Measurements from ENCODE around the gene MAS1. TPM values are rescaled to one million over a fixed set of nuclear protein-coding genes. Genes with fewer than 3 reads are reported as not detected.

The MAS1 gene
- total RNA-seq, 3 donors from 2014 or later (not counting 1 experiment from before 2014, with no cell fraction given): not detected

DNA sequence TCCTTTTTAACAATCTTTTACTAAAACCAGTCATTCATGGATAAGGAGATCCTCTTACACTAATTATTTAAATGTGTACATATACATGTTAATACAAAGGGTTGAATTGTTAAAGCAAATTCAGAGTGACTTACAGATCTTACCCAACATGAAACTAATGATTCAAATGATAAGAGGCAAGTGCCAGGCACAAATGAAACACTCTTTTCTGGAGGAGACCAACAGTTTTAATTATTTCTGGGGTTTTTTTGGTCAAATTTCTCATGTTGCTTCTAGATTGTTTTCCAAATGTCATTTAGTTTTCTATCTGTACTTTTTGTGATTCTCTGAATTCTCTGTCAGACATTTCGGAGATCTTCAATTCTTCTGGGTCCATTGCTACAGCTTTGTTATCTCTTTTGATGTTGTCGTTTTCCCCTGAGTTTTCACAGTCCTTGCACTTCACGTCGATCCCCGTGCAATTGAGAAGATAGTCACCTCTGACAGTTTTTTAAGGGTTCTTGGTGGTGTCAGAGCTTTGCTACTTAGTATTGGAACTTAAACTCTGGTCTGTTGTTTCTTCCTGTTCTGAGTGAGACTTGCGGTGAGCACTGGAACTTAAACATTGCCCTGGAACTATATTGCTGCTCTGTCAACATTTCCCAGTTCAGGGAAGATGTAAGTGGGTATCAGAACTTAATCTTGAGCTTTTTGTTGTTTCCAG lies 23.2 kb downstream of the MAS1 start:
- H3K9me3 Mint-ChIP-seq: no peaks in the 10 kb centered on the region
- no peaks in the 10 kb centered on the region for H3K36me3 Mint-ChIP-seq
- H3K36me3 ChIP-seq (ENCODE audit: control insufficient read depth, insufficient read depth, low read length): no peaks in the 10 kb centered on the region
- TF ChIP-seq, protein P1, sequence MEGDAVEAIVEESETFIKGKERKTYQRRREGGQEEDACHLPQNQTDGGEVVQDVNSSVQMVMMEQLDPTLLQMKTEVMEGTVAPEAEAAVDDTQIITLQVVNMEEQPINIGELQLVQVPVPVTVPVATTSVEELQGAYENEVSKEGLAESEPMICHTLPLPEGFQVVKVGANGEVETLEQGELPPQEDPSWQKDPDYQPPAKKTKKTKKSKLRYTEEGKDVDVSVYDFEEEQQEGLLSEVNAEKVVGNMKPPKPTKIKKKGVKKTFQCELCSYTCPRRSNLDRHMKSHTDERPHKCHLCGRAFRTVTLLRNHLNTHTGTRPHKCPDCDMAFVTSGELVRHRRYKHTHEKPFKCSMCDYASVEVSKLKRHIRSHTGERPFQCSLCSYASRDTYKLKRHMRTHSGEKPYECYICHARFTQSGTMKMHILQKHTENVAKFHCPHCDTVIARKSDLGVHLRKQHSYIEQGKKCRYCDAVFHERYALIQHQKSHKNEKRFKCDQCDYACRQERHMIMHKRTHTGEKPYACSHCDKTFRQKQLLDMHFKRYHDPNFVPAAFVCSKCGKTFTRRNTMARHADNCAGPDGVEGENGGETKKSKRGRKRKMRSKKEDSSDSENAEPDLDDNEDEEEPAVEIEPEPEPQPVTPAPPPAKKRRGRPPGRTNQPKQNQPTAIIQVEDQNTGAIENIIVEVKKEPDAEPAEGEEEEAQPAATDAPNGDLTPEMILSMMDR (IDR thresholded peaks at IDR 0.05): no peak
- ATAC-seq (no peak), DNase-seq (no peak)
- no peak overlapping the region for H3K27ac Mint-ChIP-seq
- WGBS (ENCODE audit: insufficient coverage): 74% methylated on average over 6 of the region's 6 CpGs
- no peak overlapping the region for H3K4me3 ChIP-seq (ENCODE audit: low read length)
- no peaks in the 10 kb centered on the region for H3K4me1 Mint-ChIP-seq
- intact Hi-C loops (cut with micrococcal nuclease): no loop called here
- peaks cover 3% of the 10 kb centered on the region for H3K27me3 ChIP-seq (ENCODE audit: control insufficient read depth, insufficient read depth, low read length)
- no peak overlapping the region for H3K27ac ChIP-seq (ENCODE audit: low read length)
- H3K27me3 Mint-ChIP-seq (ENCODE audit: low read depth in 2 of 2): peaks cover 33% of the 10 kb centered on the region in 2 donors
- no peak overlapping the region for H3K4me3 Mint-ChIP-seq
- no peaks in the 10 kb centered on the region for H3K4me1 ChIP-seq (ENCODE audit: control insufficient read depth, insufficient read depth, low read length)
- H3K9me3 ChIP-seq (ENCODE audit: control insufficient read depth, insufficient read depth, low read length): no peaks in the 10 kb centered on the region

DNA sequence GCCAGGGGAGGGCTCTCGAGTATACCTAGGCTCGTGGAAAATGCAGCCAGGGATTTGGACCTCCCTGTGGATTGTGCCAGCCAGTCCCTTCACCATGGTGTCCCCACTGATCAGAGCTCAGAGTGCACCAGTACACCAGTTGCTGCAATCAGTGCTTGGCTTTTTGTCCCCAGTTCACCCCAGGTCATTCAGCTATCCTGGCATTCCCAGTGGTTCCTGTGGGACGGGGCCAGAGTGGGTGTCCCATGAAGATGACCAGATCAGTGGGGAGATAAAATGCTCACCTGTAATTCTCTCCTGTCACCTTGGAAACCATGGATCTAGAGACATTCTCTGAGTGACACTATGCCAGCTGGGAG lies 23.8 kb downstream of the MAS1 start:
- peaks cover 3% of the 10 kb centered on the region for H3K27me3 ChIP-seq (ENCODE audit: control insufficient read depth, insufficient read depth, low read length)
- no peaks in the 10 kb centered on the region for H3K4me1 ChIP-seq (ENCODE audit: control insufficient read depth, insufficient read depth, low read length)
- 81% methylated on average over 3 of the region's 3 CpGs for WGBS (ENCODE audit: insufficient coverage)
- no peak overlapping the region for H3K27ac ChIP-seq (ENCODE audit: low read length)
- H3K36me3 ChIP-seq (ENCODE audit: control insufficient read depth, insufficient read depth, low read length): no peaks in the 10 kb centered on the region
- Mint-ChIP-seq H3K9me3 (no peaks in the 10 kb centered on the region), H3K4me3 (no peak overlapping the region), H3K27me3 (ENCODE audit: low read depth in 2 of 2) (peaks cover 33% of the 10 kb centered on the region in 2 donors), H3K4me1 (no peaks in the 10 kb centered on the region), H3K36me3 (no peaks in the 10 kb centered on the region), H3K27ac (no peak overlapping the region)
- DNase-seq (no peak), ATAC-seq (no peak)
- TF ChIP-seq, protein P1 (IDR thresholded peaks at IDR 0.05): no peak
- intact Hi-C loops (cut with micrococcal nuclease): no loop called here
- no peaks in the 10 kb centered on the region for H3K9me3 ChIP-seq (ENCODE audit: control insufficient read depth, insufficient read depth, low read length)
- no peak overlapping the region for H3K4me3 ChIP-seq (ENCODE audit: low read length)

DNA sequence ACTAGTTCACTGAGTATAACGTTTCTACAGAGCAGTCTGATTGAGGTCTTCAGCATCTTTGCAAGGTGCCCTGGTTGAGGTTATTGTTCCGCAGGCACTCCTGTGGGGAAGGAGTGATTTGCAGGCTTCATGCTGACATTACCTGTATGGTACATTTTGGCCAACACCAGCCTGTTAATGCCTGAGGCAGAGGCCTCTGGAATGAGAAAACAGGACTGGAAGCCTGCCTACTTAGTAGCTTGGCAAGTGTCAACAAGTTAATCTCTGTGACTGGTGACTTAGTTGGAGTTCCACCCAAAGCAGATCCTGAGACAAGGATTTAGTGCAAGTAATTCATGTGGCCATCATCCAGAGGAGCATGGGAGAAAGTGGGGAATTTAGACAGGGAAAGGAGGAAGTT lies 24.6 kb downstream of the MAS1 start:
- H3K27ac Mint-ChIP-seq: no peak overlapping the region
- no peak overlapping the region for H3K27ac ChIP-seq (ENCODE audit: low read length)
- no peaks in the 10 kb centered on the region for H3K4me1 ChIP-seq (ENCODE audit: control insufficient read depth, insufficient read depth, low read length)
- H3K36me3 Mint-ChIP-seq: no peaks in the 10 kb centered on the region
- DNase-seq: no peak
- no peak overlapping the region for H3K4me3 ChIP-seq (ENCODE audit: low read length)
- WGBS (ENCODE audit: insufficient coverage): 76% methylated on average over 2 of the region's 2 CpGs
- intact Hi-C loops (cut with micrococcal nuclease): no loop called here
- TF ChIP-seq, protein P1 (IDR thresholded peaks at IDR 0.05): no peak
- H3K4me3 Mint-ChIP-seq: no peak overlapping the region
- H3K9me3 Mint-ChIP-seq: no peaks in the 10 kb centered on the region
- H3K9me3 ChIP-seq (ENCODE audit: control insufficient read depth, insufficient read depth, low read length): no peaks in the 10 kb centered on the region
- ATAC-seq: no peak
- H3K36me3 ChIP-seq (ENCODE audit: control insufficient read depth, insufficient read depth, low read length): no peaks in the 10 kb centered on the region
- H3K27me3 Mint-ChIP-seq (ENCODE audit: low read depth in 2 of 2): peaks cover 26 to 28% of the 10 kb centered on the region in 2 donors
- peaks cover 3% of the 10 kb centered on the region for H3K27me3 ChIP-seq (ENCODE audit: control insufficient read depth, insufficient read depth, low read length)
- no peaks in the 10 kb centered on the region for H3K4me1 Mint-ChIP-seq

DNA sequence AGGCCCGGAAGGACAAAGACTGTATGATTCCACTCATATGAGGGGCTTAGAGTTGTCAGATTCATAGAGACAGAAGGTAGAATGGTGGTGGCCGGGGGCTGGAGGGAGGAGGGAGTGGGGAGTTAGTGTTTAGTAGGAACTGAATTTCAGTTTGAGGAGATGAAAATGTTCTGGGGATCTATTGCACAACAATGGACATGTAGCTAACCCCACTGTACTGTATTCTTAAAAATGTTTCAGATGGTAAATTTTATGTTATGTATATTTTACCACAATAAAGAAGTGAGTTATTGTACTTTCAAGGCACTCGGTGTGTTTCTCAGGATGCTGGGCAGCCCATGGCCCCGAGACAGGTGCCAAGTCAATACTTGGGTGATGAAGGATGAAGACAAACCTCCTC lies 25.4 kb downstream of the MAS1 start:
- H3K4me3 ChIP-seq (ENCODE audit: low read length): no peak overlapping the region
- ATAC-seq (no peak), DNase-seq (no peak)
- no peaks in the 10 kb centered on the region for H3K4me1 Mint-ChIP-seq
- H3K36me3 ChIP-seq (ENCODE audit: control insufficient read depth, insufficient read depth, low read length): no peaks in the 10 kb centered on the region
- H3K27ac Mint-ChIP-seq: no peak overlapping the region
- no peaks in the 10 kb centered on the region for H3K9me3 ChIP-seq (ENCODE audit: control insufficient read depth, insufficient read depth, low read length)
- no peak overlapping the region for H3K27ac ChIP-seq (ENCODE audit: low read length)
- TF ChIP-seq, protein P1 (IDR thresholded peaks at IDR 0.05): no peak
- 92% methylated on average over 3 of the region's 4 CpGs for WGBS (ENCODE audit: insufficient coverage)
- no peak overlapping the region for H3K4me3 Mint-ChIP-seq
- H3K27me3 Mint-ChIP-seq (ENCODE audit: low read depth in 2 of 2): peaks cover 21% of the 10 kb centered on the region in 2 donors
- H3K27me3 ChIP-seq (ENCODE audit: control insufficient read depth, insufficient read depth, low read length): peaks cover 3% of the 10 kb centered on the region
- peaks cover 3% of the 10 kb centered on the region for H3K36me3 Mint-ChIP-seq
- intact Hi-C loops (cut with micrococcal nuclease): no loop called here
- H3K9me3 Mint-ChIP-seq: no peaks in the 10 kb centered on the region
- H3K4me1 ChIP-seq (ENCODE audit: control insufficient read depth, insufficient read depth, low read length): no peaks in the 10 kb centered on the region

Data from natural killer cell (primary cell).